ENCODE measurements around the gene SERPINA5.

Gene SERPINA5, protein sequence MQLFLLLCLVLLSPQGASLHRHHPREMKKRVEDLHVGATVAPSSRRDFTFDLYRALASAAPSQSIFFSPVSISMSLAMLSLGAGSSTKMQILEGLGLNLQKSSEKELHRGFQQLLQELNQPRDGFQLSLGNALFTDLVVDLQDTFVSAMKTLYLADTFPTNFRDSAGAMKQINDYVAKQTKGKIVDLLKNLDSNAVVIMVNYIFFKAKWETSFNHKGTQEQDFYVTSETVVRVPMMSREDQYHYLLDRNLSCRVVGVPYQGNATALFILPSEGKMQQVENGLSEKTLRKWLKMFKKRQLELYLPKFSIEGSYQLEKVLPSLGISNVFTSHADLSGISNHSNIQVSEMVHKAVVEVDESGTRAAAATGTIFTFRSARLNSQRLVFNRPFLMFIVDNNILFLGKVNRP

DNA sequence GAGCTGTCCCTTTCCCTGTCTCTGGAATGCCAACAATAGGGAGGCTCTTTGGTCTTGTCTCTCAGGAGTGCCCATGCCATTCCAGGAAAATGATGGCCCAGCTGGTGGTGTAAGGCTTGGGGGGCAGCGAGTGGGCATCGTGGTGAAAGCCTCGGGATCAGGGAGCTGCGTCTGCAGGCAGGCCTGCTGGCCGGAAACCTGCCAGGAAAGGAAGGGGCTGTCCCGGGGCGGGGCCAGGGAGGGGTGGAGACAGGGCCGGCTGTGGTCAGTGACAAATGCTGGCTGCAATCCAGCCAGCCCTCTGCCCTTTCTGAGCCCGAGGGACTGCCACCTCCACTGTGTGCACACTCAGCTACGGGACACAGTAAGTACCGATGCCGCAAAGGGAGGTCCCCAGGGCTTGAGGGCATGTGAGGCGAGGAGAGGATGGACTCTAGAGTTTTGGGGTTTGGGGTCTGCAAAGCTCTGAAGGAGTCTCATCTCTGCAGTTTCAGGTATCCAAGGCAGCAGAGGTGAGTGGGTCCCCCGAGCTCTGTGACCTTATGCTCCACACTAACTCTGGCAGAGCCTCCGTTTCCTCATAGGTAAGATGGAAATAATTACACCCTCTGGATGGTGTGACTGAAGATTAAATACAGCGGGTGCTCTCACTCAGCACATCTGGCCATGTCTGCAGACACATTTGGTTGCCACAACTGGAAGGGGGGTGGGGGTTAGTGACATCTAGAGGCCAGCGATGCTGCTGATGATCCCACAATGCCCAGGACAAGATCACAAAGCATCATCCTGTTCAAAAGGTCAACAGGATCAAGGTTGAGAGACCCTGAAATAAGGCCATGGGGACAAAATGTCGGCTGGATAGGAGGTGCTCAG, at the start of gene SERPINA5:
Gene SERPINA5, plus strand, starts transcription at position 300 of the 873 bp plus-strand sequence. CDS start 5,937 bp downstream, outside the sequence.
- DNase-seq (ENCODE audit: low read depth in 1 of 2, low spot score in 1 of 2), result no peak

DNA sequence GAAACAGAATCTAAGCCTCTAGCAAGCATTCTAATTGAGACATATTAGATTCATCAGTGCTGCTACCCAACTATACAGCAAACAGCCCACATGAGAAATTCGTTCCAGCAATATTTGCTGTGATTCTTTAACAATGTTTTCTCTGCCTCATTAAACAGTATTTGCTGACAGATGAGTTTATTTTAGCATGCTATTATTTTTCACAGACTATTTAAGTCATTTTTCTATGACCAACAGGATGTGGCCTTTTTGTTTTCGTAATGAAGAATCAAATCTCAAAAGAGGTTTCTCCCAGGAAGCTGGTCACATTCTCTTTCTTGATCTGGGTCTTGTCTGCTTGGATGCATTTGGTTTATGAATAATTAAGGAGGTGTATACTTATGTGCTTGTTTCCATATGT, 48.8 kb upstream of the SERPINA5 start:
- no peak for DNase-seq (ENCODE audit: low read depth in 1 of 2, low spot score in 1 of 2)

DNA sequence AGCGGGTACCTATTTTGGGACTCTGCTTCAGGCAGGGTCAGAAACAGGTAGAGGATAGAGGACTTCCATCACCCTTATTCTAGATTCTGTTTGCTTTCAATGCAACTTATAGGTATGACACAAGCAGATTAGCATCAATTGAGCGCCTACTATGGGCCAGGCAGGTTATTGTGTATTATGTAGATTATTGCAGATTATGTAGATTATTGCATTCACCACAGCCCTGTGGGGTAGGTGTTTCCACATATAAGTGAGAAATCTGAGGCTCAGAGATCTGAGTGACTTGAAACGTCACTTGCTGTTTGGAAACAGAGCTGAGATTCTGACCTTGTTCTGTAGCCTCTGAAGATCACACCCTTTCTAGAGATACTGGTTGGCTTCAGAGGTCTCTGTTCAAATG, 45.7 kb upstream of the SERPINA5 start:
- DNase-seq (ENCODE audit: low read depth in 1 of 2, low spot score in 1 of 2), result no peak

DNA sequence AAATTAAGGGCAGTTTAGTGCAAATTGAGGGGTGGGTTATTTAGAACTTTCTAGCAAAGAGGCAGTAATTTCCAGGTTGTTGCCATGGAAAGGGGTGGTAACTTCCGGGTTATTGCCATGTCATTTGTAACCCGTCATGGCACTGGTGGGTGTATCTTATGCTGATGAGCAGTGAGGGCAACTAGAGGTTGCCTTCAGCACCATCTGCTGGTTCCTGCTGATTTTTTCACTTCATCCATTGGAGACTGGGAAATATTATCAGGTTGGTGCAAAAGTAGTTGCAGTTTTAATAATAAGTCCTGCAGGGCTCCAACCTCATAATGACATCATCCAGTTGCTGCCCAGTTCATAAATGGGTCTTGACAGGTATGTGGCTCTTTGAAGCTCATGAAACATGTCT, 44.4 kb upstream of the SERPINA5 start:
- DNase-seq (ENCODE audit: low read depth in 1 of 2, low spot score in 1 of 2), result no peak

DNA sequence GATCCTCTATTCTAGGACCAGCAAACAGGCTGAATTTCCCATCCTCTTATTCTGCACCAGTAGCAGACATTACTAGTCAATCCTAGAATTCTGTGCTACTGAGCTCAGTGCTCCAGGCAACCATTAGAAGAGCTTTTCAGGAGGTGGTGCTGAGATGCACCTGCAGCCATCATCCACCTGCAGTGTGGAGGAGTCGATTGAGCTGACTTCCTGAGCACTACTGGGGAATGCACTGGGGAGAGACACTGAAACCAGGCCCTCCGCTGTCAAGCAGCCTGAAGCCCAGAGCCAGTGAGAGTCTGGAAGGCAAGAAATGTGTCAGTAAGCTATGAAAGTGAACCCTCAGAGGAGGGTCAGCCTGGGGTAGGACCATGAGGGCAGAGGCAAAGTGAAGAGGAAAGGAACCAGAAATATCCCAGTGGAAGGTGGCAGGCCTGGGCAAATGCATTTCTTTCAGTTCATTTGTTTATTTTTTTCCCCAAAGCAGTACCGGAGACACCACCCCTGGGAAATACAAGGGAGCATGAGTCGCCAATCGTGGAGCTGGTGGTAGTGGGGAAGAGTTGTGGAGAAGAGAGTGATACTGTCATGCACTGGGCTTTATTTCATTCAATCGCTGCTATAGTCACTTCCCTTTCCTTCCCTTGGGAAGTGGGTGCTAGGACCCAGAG, 43.0 kb upstream of the SERPINA5 start:
- no peak for DNase-seq (ENCODE audit: low read depth in 1 of 2, low spot score in 1 of 2)

DNA sequence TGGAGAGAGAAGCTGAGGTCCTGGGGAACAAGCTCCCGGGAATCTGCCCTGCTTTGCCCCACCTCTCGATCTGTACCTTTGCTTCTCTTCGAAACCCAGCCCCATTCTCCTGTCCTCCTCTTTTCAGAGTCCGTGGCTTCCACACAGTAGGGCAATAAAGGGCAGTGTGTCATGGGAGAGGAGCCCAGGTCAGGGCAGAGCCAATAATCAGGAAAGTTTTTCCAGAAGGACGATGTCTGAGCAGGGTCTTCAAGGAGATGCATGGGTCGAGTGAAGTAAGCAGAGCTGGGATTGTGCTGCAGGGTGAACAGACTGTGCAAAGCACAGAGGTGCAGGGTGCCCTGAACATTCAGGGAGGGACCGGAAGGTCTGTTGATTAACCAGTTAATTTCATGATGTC, 42.0 kb upstream of the SERPINA5 start:
- DNase-seq (ENCODE audit: low read depth in 1 of 2, low spot score in 1 of 2), result no peak

DNA sequence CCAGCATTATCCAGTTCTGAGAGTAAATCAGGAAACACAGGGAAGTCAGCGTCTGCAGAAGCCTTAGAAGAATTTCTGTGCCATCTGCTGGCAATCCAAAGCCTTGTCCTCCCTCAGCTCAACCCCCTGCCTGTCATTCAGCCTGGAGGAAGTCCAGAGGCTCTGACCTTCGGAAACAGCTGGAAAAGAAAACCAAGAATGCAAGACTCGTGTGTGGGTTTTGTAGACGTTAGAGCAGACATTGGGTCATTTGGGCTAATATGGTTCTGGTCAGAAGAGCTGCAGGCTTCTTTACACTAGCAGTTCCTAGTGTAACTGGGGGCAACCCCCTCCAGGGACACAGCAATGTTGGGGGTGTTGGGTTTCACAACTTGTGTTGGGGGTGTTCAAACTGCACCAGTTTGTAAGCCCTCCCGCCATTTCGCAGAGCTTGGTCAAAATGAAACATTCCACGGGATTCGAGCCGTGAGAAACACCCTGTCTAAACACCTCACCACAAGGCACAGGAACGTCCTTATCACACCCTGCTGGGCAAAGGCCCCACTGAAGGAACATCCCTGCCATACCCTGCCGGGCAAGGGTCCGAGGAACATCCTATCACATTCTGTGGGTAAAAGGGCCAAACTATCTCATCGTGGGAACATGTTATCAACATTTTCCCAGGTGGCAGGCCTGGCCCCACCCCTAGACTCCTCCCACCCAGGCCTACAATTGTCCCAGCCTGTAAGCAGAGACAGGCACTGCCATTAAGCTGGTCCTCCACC, 41.0 kb upstream of the SERPINA5 start:
- no peak for DNase-seq (ENCODE audit: low read depth in 1 of 2, low spot score in 1 of 2)

DNA sequence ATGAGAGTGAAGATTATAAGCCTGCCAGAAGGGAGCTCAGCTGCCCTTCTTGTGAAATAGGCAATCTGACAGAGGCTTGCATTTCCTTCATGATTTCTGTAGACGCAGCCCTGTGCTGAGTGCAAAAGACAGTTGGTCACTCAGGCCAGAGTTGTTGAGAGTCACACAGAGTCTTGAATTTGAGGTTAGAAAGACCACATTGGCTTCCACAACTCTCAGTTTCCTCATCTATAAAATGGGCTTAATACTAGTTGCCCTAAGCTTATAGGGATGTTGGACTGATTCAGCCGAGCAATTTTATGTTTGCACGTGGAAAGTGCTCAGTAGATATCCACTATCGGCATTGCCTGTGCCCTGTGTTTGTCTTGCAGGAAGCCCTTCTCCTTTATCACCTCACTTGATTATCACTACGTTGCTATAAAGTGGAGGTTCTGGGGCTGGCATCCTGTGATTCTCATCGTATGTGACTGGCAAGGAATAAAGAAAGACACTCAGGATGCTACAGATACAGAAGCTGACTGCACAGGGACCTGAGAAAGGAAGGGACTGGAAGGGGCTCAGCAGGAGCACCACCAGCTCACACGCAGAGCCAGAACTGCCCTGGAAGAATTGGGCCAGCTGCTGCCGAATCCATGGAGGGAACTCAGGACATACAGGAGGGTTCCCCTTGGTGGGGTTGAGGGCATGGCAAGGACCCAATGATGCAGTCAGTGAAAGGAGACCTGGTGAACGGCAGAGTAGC, 39.8 kb upstream of the SERPINA5 start:
- DNase-seq (ENCODE audit: low read depth in 1 of 2, low spot score in 1 of 2), result no peak

DNA sequence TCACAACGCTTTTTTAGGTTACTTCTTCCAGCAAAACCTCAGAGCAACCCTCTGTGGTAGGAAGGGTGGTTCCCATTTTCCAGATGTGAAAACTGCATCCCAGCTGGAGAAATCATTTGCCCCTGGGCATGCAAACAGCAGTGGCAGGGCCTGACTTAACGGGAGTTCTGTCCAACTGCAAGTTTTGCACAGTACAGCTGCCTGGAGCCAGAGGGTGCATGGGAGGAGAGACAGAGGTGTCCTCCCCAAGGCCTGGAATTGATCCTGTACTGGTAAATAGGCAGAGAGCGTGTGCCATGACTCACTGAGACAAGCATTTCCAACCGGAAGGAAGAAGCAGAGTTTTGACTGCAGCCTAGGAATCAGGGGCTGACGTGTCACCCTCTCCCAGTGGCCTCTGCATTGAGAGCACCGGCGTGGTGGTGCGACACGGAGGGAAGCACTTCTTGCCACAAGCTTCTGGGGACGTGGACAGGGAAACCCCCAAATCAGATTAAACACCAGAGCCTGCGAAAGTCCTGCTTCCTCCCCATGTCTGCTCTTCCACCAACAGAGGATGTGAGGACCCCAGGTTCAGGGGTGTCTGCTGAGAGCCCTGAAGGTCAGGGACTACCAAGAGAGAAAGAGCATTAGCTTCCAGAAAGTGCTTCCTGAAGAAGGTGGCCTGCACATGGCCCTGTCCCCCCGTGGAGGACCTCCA, 39.0 kb upstream of the SERPINA5 start:
- no peak for DNase-seq (ENCODE audit: low read depth in 1 of 2, low spot score in 1 of 2)

DNA sequence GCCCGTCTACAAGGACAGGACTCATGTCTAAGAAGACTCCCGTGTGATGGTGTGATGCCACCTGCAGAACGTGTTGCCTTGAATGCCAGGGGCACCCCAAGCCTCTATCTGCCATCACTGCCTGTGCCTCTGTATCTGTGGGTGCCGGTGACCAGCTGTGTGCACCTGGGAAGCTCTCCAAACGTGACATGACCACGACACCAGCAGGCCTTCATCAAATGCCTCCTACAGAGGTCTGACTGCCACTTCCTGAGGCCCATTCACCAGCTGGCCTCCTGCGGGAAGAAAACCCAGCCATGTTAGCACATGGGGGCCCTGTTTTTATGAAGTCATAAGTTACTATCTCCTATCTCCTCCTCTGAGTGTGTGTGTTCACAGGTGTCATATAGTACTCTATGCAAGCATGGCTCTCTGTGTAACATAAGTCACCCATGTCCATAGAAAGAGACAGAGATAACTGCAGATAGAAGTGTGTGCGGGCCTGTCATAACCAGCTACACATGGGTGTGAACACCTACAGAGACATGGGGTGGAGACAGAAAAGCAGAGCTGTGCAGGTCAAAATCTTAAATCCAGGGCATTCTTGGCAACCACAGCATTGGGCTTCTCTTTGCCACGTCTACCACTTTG, 38.3 kb upstream of the SERPINA5 start:
- DNase-seq (ENCODE audit: low read depth in 1 of 2, low spot score in 1 of 2), result no peak

DNA sequence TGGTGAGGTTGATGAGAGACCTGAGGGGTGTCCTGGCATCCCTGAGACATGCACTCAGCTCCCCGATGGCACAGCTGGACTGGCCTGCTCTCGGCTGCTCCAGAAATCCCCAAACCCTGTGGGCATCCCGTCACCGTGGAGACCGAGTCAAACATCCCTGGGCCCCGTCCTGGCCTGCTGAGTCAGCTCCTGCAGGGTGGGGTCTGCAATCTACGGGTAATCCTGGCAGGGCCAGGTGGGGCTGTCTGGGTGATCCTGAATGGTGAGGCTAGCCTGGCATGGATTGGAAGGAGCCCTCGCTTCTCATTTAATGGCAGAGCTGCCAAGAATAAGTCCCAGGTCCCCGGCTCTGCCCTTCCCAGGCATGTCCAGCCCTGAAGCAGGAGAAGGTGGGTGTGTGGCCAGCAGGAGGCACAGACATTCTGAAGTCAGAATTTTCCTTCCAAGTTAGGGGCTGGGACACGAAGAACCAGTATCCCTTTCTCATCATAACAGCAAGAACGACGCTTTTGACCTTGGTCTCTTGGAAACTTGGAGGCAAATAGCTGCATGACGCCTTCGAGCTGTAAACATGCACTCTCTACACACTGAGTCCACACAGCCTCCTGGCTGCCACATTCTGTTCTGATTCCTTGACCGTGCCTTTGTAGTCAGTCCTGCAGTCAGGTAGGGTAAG, 37.6 kb upstream of the SERPINA5 start:
- no peak for DNase-seq (ENCODE audit: low read depth in 1 of 2, low spot score in 1 of 2)

DNA sequence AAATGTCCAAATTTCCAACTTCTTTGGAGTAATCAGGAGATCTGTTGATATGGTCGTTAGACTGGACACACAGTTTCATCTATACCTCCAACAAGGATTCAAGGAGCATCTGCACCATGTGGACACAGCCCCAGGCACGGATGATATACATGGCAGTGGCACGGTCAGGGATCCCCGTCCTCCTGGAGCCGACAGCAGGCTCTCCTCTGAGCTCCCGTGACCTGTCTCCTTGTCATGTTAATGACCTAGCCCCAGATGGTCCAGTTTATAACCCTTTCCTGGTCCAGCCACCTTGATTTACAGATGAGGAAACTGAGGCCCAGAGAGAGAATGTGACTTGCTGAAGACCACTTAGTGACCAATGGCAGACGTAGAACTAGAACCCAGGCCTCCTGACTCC, 36.5 kb upstream of the SERPINA5 start:
- no peak for DNase-seq (ENCODE audit: low read depth in 1 of 2, low spot score in 1 of 2)

DNA sequence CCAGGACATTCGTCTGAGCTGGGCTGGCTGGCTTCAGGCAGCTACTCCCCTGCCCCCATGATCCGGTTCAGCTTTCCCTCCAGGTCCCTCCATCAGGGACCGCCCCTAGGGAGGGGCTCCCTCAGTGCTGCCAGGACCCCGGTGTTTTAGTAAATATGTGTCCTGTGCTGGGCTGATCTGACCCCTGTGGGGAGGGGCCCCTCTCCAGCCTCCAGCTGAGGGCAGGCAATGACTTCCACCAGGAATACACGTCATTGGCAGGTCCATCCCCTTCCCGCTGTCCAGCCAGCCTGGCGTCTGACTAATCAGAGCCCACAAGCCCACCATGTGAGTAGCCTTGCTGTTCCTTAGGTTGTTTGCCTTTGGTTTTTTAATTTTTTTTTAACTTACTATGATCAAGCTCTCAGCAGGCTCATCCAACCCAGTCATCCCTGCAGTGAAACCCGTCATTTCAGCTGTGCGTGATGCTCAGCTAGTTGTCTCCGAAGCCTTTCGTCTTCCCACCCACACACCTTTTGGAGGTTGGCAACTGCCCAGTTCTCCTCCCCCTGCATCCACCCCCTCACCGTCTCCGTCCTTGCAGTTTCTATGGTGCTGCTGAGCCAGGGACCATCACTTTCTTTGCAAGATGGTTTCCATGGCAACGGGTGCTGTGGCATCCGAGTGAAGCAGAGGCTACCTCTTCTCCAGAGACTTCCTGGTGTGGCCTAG, 35.9 kb upstream of the SERPINA5 start:
- DNase-seq (ENCODE audit: low read depth in 1 of 2, low spot score in 1 of 2), result no peak

DNA sequence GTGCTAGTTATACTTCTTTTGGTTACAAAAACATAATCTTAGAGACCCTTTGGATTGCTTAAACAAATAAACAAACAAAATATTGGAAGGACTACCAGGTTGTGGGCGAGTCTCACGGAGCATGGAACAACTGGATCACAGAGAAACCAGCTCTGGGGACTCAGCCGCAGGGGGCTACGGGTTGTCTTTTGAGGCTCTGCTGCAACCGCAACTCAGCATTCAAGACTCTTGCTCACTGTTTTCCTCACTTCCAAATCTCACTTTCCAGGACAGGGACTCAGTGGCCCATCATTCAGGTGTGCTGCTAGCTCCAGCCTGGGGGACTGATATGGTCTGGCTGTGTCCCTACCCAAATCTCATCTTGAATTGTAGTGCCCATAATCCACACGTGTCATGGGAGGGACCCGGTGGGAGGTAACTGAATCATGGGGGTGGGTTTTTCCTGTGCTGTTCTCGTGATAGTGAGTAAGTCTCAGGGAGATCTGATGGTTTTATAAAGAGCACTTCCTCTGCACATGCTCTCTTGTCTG, 34.0 kb upstream of the SERPINA5 start:
- no peak for DNase-seq (ENCODE audit: low read depth in 1 of 2, low spot score in 1 of 2)

DNA sequence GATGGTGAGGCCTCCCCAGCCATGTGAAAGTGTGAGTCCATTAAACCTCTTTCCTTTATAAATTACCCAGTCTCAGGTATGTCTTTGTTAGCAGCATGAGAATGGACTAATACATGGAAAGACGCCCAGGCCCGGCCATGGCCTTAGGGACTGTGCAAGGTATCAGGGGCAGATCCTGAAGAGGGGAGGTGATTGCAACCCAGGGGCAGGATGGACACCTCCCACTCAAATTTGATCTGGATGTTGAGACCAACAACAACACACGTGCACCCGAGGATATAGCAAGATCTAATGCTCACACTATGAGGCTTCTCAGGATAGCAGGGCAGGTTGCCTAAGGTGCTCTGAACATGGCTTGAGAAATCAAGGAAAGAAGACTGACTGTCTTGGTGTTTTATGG, 33.5 kb upstream of the SERPINA5 start:
- no peak for DNase-seq (ENCODE audit: low read depth in 1 of 2, low spot score in 1 of 2)

DNA sequence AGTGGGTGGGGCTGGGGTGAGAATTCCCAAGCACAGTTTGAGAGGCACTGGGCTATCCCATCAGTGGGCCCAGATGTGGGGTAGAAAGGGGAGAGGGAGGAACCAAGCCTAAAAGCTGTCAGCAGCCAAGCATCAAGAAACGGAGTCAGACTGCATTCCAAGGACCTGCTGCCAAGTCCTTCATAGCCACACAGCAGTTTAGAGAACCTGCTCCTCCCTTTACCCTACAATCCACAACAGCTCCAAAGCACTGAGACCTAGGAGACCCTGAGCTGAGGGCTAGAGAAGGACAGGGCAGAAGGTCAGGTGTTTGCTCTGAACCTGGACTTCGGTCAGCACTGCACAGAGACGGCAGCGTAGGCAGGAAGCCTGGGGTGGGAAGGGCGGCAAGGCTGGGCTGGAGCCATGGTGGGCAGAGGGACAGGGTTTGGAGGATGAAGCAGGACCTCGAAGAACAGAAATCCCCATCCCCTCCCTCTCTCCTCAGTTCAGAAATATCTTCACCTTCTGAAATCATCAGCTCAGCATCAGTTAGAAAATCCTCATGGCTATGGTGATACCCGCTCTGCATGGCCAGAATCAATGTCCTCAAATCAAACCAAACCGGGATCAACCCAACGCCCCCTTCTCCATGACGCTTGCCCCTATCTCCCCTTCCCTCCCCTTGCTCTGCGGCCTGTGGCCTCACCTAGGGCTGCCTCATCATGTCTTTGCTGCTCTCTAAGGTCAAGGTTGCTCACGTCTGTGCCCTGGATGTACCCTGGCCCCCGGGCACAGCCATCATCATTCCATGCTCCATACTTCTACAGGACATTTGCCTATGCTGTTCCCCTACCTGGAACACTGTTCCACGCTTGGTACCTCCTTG, 32.9 kb upstream of the SERPINA5 start:
- DNase-seq (ENCODE audit: low read depth in 1 of 2, low spot score in 1 of 2), result no peak

Data from activated CD4-positive, alpha-beta T cell treated with anti-CD3 and anti-CD28 coated beads, Interleukin-2, amount 50 U/mL, for 24 hours (primary cell).